Measurements from ENCODE around the gene ECHS1.

ECHS1 gene

GRCh38 chr10:133341983-133342382, 31.2 kb downstream of the ECHS1 start:
- DNase-seq (ENCODE audit: low read depth, low spot score), result no peak

- no peak for DNase-seq (ENCODE audit: low read depth, low spot score)
Observed at GRCh38 chr10:133339708-133340380, 33.3 kb downstream of the ECHS1 start.

GRCh38 chr10:133338080-133339071, 34.8 kb downstream of the ECHS1 start:
- no peak for DNase-seq (ENCODE audit: low read depth, low spot score)

- no peak for DNase-seq (ENCODE audit: low read depth, low spot score)
Observed at GRCh38 chr10:133337370-133337725, 35.8 kb downstream of the ECHS1 start.

GRCh38 chr10:133336577-133337369, 36.4 kb downstream of the ECHS1 start, which contains the start of gene CALY:
TSS of gene CALY (minus strand) at chr10:133336896. CDS start at chr10:133328989, 7,907 bp downstream.
- peak; percentile 25 for DNase-seq (ENCODE audit: low read depth, low spot score)

- DNase-seq (ENCODE audit: low read depth, low spot score), result no peak
Observed at GRCh38 chr10:133336118-133336576, 37.0 kb downstream of the ECHS1 start.

GRCh38 chr10:133335246-133336117, 37.7 kb downstream of the ECHS1 start:
- DNase-seq (ENCODE audit: low read depth, low spot score), result peak; percentile 50

GRCh38 chr10:133334503-133335245, 38.5 kb downstream of the ECHS1 start:
- no peak for DNase-seq (ENCODE audit: low read depth, low spot score)

- DNase-seq (ENCODE audit: low read depth, low spot score), result no peak
Observed at GRCh38 chr10:133332936-133333699, 40.0 kb downstream of the ECHS1 start.

GRCh38 chr10:133329491-133330202, 43.5 kb downstream of the ECHS1 start:
- peak; percentile 75 for DNase-seq (ENCODE audit: low read depth, low spot score)

GRCh38 chr10:133328358-133329343, 44.5 kb downstream of the ECHS1 start:
- DNase-seq (ENCODE audit: low read depth, low spot score), result no peak

GRCh38 chr10:133327651-133328357, 45.4 kb downstream of the ECHS1 start:
- DNase-seq (ENCODE audit: low read depth, low spot score), result no peak

- no peak for DNase-seq (ENCODE audit: low read depth, low spot score)
Observed at GRCh38 chr10:133326745-133327650, 46.2 kb downstream of the ECHS1 start.

- DNase-seq (ENCODE audit: low read depth, low spot score), result no peak
Observed at GRCh38 chr10:133326223-133326551, 47.0 kb downstream of the ECHS1 start.

- DNase-seq (ENCODE audit: low read depth, low spot score), result no peak
Observed at GRCh38 chr10:133325440-133326222, 47.5 kb downstream of the ECHS1 start.

Measured in activated naive CD8-positive, alpha-beta T cell treated with anti-CD3 and anti-CD28 coated beads, Interleukin-2, amount 50 U/mL, for 16 hours (primary cell).